ENCODE measurements around the gene TREX2.

GRCh38 chrX:153430796-153431195, 15.1 kb downstream of the TREX2 start:
- TF ChIP-seq CTCF (IDR thresholded peaks at IDR 0.05), result no peak
- no peak for TF ChIP-seq EZH2 (IDR thresholded peaks at IDR 0.05; ENCODE audit: borderline replicate concordance, insufficient read depth, low read depth, low read length, poor library complexity, severe bottlenecking)
